ENCODE data around the gene ANKRD9.

ANKRD9 gene

GRCh38 chr14:102498678-102499265, 10.8 kb downstream of the ANKRD9 start:
- no peak for DNase-seq (ENCODE audit: low read depth)

- no peak for DNase-seq (ENCODE audit: low read depth)
These were observed 11.4 kb downstream of the ANKRD9 start for GRCh38 chr14:102497998-102498677.

GRCh38 chr14:102496958-102497744, 12.4 kb downstream of the ANKRD9 start:
- no peak for DNase-seq (ENCODE audit: low read depth)

- DNase-seq (ENCODE audit: low read depth): no peak
These were observed 13.3 kb downstream of the ANKRD9 start for GRCh38 chr14:102496331-102496691.

- DNase-seq (ENCODE audit: low read depth): no peak
These were observed 13.9 kb downstream of the ANKRD9 start for GRCh38 chr14:102495491-102496330.

GRCh38 chr14:102493585-102493984, 16.0 kb downstream of the ANKRD9 start:
- no peak for DNase-seq (ENCODE audit: low read depth)

GRCh38 chr14:102493096-102493495, 16.5 kb downstream of the ANKRD9 start:
- no peak for DNase-seq (ENCODE audit: low read depth)

GRCh38 chr14:102492531-102492910, 17.1 kb downstream of the ANKRD9 start:
- no peak for DNase-seq (ENCODE audit: low read depth)

GRCh38 chr14:102491786-102492530, 17.6 kb downstream of the ANKRD9 start:
- DNase-seq (ENCODE audit: low read depth): no peak

GRCh38 chr14:102491366-102491765, 18.2 kb downstream of the ANKRD9 start:
- DNase-seq (ENCODE audit: low read depth): no peak

- no peak for DNase-seq (ENCODE audit: low read depth)
These were observed 19.1 kb downstream of the ANKRD9 start for GRCh38 chr14:102490456-102490855.

GRCh38 chr14:102487204-102487577, 22.4 kb downstream of the ANKRD9 start:
- no peak for DNase-seq (ENCODE audit: low read depth)

GRCh38 chr14:102486513-102487203, 22.9 kb downstream of the ANKRD9 start:
- no peak for DNase-seq (ENCODE audit: low read depth)

GRCh38 chr14:102485693-102486512, 23.7 kb downstream of the ANKRD9 start:
- DNase-seq (ENCODE audit: low read depth): no peak

GRCh38 chr14:102484316-102484715, 25.3 kb downstream of the ANKRD9 start:
- DNase-seq (ENCODE audit: low read depth): no peak

GRCh38 chr14:102481791-102482238, 27.8 kb downstream of the ANKRD9 start:
- peak; percentile 3 for DNase-seq (ENCODE audit: low read depth)

- DNase-seq (ENCODE audit: low read depth): no peak
These were observed 28.2 kb downstream of the ANKRD9 start for GRCh38 chr14:102481371-102481770.

GRCh38 chr14:102479777-102480176, 29.8 kb downstream of the ANKRD9 start:
- DNase-seq (ENCODE audit: low read depth): no peak

- no peak for DNase-seq (ENCODE audit: low read depth)
These were observed 30.5 kb downstream of the ANKRD9 start for GRCh38 chr14:102479107-102479506.

- peak; percentile 60 for DNase-seq (ENCODE audit: low read depth)
These were observed 34.6 kb downstream of the ANKRD9 start for GRCh38 chr14:102474934-102475333.
